ENCODE results near the gene ZNF618.

DNA sequence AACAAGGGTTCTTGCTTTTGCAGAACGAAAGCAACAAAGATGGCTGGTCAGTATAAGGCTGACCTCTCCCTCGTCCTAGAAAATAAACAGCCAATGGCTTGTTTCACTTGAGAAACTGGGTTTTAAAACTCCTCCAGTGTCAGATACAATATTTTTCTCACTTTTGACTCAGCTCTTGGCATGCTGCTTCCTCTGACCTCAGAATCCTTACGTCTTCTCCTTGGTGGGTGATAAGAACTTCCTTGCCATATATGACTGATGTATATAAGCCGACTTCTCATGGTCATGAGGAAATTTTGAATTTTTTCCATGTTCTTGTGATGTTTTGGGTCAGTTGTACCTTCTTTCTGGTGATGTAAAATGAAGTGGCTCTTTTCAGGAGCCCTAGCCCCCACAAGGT is 3.8 kb downstream of the ZNF618 start:
- TF ChIP-seq, protein P1, sequence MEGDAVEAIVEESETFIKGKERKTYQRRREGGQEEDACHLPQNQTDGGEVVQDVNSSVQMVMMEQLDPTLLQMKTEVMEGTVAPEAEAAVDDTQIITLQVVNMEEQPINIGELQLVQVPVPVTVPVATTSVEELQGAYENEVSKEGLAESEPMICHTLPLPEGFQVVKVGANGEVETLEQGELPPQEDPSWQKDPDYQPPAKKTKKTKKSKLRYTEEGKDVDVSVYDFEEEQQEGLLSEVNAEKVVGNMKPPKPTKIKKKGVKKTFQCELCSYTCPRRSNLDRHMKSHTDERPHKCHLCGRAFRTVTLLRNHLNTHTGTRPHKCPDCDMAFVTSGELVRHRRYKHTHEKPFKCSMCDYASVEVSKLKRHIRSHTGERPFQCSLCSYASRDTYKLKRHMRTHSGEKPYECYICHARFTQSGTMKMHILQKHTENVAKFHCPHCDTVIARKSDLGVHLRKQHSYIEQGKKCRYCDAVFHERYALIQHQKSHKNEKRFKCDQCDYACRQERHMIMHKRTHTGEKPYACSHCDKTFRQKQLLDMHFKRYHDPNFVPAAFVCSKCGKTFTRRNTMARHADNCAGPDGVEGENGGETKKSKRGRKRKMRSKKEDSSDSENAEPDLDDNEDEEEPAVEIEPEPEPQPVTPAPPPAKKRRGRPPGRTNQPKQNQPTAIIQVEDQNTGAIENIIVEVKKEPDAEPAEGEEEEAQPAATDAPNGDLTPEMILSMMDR (conservative IDR thresholded peaks at IDR 0.05; ENCODE audit: low read length), result no peak
- no peak for TF ChIP-seq EZH2phosphoT487 (IDR thresholded peaks at IDR 0.05; ENCODE audit: borderline replicate concordance, low read depth, low read length)
